ENCODE results near the gene MDGA2. TPM values are rescaled to one million over a fixed set of nuclear protein-coding genes. Genes with fewer than 3 reads are reported as not detected.
"Not testable (repeated sequence)": the region's sequence is repeated elsewhere in the genome, so short reads cannot be mapped to it uniquely, and the experiment has no call there.

The MDGA2 gene
- total RNA-seq, 4 donors from 2014 or later = not detected

DNA sequence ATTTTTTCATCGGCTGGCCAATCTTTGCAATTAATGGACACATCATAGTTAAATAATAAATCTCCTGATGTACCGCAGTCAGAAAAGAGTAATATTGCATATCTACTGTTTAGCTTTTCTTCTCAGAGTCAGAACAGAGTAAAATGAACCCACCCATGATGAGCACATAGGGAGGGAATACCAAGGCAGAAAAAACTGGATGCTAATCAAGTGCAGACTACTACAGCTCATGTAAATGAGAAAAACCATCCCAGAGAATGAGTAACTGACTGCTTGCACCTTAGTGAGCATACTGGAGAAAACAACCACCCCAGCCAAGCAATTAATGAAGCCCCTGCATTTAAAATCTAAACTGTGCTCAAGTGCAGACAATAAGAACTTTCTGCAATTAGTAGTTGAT is 483.7 kb downstream of the MDGA2 start:
- H3K4me3 ChIP-seq = no peak overlapping the region
- no peak overlapping the region for H3K27ac ChIP-seq
- H3K9me3 ChIP-seq = no peaks in the 10 kb centered on the region
- H3K27me3 ChIP-seq = no peaks in the 10 kb centered on the region
- no peak for DNase-seq
- H3K4me1 ChIP-seq = no peaks in the 10 kb centered on the region
- no peak for TF ChIP-seq POLR2A (IDR thresholded peaks at IDR 0.05)
- TF ChIP-seq, protein P1, sequence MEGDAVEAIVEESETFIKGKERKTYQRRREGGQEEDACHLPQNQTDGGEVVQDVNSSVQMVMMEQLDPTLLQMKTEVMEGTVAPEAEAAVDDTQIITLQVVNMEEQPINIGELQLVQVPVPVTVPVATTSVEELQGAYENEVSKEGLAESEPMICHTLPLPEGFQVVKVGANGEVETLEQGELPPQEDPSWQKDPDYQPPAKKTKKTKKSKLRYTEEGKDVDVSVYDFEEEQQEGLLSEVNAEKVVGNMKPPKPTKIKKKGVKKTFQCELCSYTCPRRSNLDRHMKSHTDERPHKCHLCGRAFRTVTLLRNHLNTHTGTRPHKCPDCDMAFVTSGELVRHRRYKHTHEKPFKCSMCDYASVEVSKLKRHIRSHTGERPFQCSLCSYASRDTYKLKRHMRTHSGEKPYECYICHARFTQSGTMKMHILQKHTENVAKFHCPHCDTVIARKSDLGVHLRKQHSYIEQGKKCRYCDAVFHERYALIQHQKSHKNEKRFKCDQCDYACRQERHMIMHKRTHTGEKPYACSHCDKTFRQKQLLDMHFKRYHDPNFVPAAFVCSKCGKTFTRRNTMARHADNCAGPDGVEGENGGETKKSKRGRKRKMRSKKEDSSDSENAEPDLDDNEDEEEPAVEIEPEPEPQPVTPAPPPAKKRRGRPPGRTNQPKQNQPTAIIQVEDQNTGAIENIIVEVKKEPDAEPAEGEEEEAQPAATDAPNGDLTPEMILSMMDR (IDR thresholded peaks at IDR 0.05) = no peak
- no peaks in the 10 kb centered on the region for H3K36me3 ChIP-seq

- Histone ChIP-seq H3K4me1 (no peaks in the 10 kb centered on the region), H3K27me3 (no peaks in the 10 kb centered on the region), H3K9me3 (no peaks in the 10 kb centered on the region), H3K27ac (no peak overlapping the region), H3K4me3 (no peak overlapping the region), H3K36me3 (no peaks in the 10 kb centered on the region)
- no peak for DNase-seq
- TF ChIP-seq, protein P1 (IDR thresholded peaks at IDR 0.05) = no peak
- TF ChIP-seq POLR2A (IDR thresholded peaks at IDR 0.05) = no peak
These were observed 485.4 kb downstream of the MDGA2 start for GRCh38 chr14:47189911-47190484.

GRCh38 chr14:47186486-47186885 is 488.9 kb downstream of the MDGA2 start:
- Histone ChIP-seq H3K36me3 (no peaks in the 10 kb centered on the region), H3K9me3 (no peaks in the 10 kb centered on the region), H3K4me3 (no peak overlapping the region), H3K27ac (no peak overlapping the region), H3K4me1 (no peaks in the 10 kb centered on the region), H3K27me3 (no peaks in the 10 kb centered on the region)
- TF ChIP-seq, protein P1 (IDR thresholded peaks at IDR 0.05) = no peak
- TF ChIP-seq POLR2A (IDR thresholded peaks at IDR 0.05) = no peak
- no peak for DNase-seq

GRCh38 chr14:47179906-47180305 is 495.5 kb downstream of the MDGA2 start:
- Histone ChIP-seq H3K4me1 (no peaks in the 10 kb centered on the region), H3K4me3 (no peak overlapping the region), H3K9me3 (no peaks in the 10 kb centered on the region), H3K27ac (no peak overlapping the region), H3K36me3 (no peaks in the 10 kb centered on the region), H3K27me3 (no peaks in the 10 kb centered on the region)
- no peak for DNase-seq
- TF ChIP-seq, protein P1 (IDR thresholded peaks at IDR 0.05) = no peak
- no peak for TF ChIP-seq POLR2A (IDR thresholded peaks at IDR 0.05)

DNA sequence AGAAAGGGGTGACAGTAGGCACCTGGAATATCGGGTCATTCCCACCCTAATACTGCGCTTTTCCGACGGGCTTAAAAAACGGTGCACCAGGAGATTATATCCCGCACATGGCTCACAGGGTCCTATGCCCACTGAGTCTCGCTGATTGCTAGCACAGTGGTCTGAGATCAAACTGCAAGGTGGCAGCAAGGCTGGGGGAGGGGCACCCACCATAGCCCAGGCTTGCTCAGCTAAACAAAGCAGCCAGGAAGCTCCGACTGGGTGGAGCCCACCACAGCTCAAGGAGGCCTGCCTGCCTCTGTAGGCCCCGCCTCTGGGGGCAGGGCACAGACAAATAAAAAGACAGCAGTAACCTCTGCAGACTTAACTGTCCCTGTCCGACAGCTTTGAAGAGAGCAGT is 503.5 kb downstream of the MDGA2 start:
- H3K27ac ChIP-seq, H3K4me3 ChIP-seq, DNase-seq: not testable (repeated sequence)

DNA sequence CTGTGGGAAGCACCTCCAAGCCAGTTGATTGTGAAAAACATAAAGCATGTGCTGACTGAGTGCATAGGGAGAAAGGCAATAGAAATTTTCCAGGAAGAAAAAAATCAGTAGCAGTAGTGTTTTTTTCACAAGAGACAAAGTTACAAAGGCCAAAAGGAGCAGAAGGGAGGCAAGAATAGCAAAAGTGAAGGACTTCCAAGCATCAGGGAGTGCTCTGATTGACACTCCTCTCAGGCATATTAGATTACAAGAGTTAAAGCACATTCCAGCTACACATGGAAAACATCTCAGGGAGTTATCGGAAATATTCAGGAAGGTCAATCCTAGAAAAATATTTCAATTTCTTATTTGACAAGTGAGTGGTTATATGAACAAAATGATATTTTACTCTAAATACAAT is 508.0 kb downstream of the MDGA2 start:
- Histone ChIP-seq H3K9me3 (no peaks in the 10 kb centered on the region), H3K36me3 (no peaks in the 10 kb centered on the region), H3K27ac (no peak overlapping the region), H3K4me3 (no peak overlapping the region), H3K4me1 (no peaks in the 10 kb centered on the region), H3K27me3 (no peaks in the 10 kb centered on the region)
- TF ChIP-seq, protein P1 (IDR thresholded peaks at IDR 0.05) = no peak
- TF ChIP-seq POLR2A (IDR thresholded peaks at IDR 0.05) = no peak
- DNase-seq = no peak

More for the DNA sequence above, 503.5 kb downstream of the MDGA2 start:
- H3K36me3 ChIP-seq, H3K27me3 ChIP-seq, H3K4me1 ChIP-seq, H3K9me3 ChIP-seq: not testable (repeated sequence)

Data from Peyer's patch (tissue), 4 donors.